Activated CD4-positive, alpha-beta memory T cell treated with anti-CD3 and anti-CD28 coated beads, Interleukin-2, amount 10 ng/mL, durations not matched to agents 7 days and 5 days (primary cell): ENCODE results near the gene VPS52. TPM values are rescaled to one million over a fixed set of nuclear protein-coding genes. Genes with fewer than 3 reads are reported as not detected.
A peak's percentile ranks its signal among the peaks of the same experiment; 100 is the strongest.
"Not testable (repeated sequence)": the region's sequence is repeated elsewhere in the genome, so short reads cannot be mapped to it uniquely, and the experiment has no call there.

ENCODE experiments used
- CTCF ChIA-PET: fragments of 350-600 bp; sonication (Branson Sonifier 250); formaldehyde crosslinking; loops from one replicate; lab custom pipeline; 2021; ENCODE audit warnings: antibody characterized with exemption, inconsistent platforms; lab: Charles Lee
- POLR2A ChIA-PET: fragments of 350-600 bp; sonication (Branson Sonifier 250); formaldehyde crosslinking; loops from one replicate; lab custom pipeline; 2021; ENCODE audit warnings: antibody characterized with exemption; lab: Charles Lee
- DNase-seq: peaks from one replicate; pipeline ENCODE4 v3.0.0-alpha.2; 2020
- H3K27ac Mint-ChIP-seq: one replicate; pipeline ENCODE4 v1.8.0; 2021; ENCODE audit warnings: mild to moderate bottlenecking, mixed read lengths
- H3K27me3 Mint-ChIP-seq: one replicate; pipeline ENCODE4 v1.8.0; 2021; ENCODE audit warnings: mixed read lengths
- H3K36me3 Mint-ChIP-seq: one replicate; pipeline ENCODE4 v1.8.0; 2021; ENCODE audit warnings: low read depth, mixed read lengths
- H3K4me1 Mint-ChIP-seq: one replicate; pipeline ENCODE4 v1.8.0; 2021; ENCODE audit warnings: mixed read lengths
- H3K4me3 Mint-ChIP-seq: one replicate; pipeline ENCODE4 v1.8.0; 2021; ENCODE audit warnings: mild to moderate bottlenecking, mixed read lengths
- H3K9me3 Mint-ChIP-seq: one replicate; pipeline ENCODE4 v1.8.0; 2021; ENCODE audit warnings: mixed read lengths
- total RNA-seq, 2 experiments: library from RNA; stranded (reverse); gene quantifications; one replicate each; pipeline ENCODE4 v1.2.3, GENCODE V29; 2021

The VPS52 gene
- total RNA-seq, 2 experiments from 2014 or later, result 53.1 to 59.7 TPM

DNA sequence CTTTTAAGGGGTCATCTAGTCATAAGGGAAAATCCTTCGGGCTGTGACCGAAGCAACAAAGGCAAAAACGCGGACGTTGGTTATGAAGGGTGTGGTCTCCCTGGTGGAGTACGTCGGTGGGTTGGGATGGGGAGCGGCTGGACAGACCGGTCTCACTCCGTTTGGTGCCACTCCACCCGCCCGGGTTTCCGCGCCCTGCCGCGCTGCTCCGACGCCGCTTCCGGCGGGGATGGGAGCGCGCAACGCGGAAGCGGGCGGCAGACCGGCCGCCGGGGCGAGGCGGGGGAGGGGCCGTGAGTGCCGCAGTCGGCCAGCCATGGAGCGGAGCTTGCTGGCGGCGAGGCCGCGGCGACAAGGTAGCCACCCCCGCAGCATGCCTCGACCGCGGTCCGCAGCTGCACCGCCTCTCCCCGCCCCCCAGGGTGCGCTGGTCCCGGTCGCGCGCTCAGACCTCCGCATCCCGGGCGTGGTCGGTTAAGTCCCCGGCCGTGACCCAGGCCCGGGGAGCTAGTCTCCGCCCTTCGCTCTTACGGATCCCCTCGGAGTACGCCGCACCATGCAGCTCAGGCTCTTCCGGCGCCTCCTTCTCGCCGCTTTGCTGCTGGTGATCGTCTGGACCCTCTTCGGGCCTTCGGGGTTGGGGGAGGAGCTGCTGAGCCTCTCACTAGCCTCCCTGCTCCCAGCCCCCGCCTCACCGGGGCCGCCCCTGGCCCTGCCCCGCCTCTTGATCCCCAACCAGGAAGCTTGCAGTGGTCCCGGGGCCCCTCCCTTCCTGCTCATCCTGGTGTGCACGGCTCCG lies 5.4 kb upstream of the VPS52 start, which contains the start of gene B3GALT4:
Gene B3GALT4 (plus strand): TSS at position 260 of the 799 bp plus-strand sequence. CDS start 297 bp downstream, at position 557.
- H3K4me1 Mint-ChIP-seq, result peaks cover 70% of the 10 kb centered on the region

DNA sequence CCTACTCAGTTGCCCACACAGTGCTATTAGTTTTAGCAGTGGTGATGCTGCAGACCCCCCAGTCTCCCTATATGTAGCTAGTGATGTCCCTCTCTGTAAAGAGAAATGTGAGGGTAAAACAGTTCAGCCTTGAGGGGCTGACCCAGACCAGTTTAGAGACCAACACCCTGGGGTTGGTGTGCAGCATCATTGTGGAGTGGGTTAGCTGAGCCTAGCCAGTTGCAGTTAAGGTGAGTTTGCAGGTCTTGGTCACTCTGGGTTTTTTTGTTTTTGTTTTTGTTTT lies 4.8 kb upstream of the VPS52 start:
- Mint-ChIP-seq H3K27ac (peak overlapping the region; percentile 98), H3K27me3 (no peaks in the 10 kb centered on the region), H3K36me3 (peaks cover 88% of the 10 kb centered on the region), H3K4me1 (peaks cover 70% of the 10 kb centered on the region), H3K4me3 (peak overlapping the region; percentile 92), H3K9me3 (no peaks in the 10 kb centered on the region)
- CTCF ChIA-PET, result interaction anchor here (0.6 to 2.7 kb wide), 13 partner anchors 13 to 247 kb away, joined by 3 to 21 read pairs (median 5); partner anchors contain the start of genes PFDN6, RGL2, WDR46 and ZBTB22
- POLR2A ChIA-PET, result interaction anchor here (0.6 to 7.2 kb wide), 12 partner anchors 13 to 435 kb away, joined by 3 to 234 read pairs (median 9); partner anchors contain the start of genes PFDN6, RGL2, RING1 and TAPBP
- DNase-seq, result no peak

More for the DNA sequence above, 5.4 kb upstream of the VPS52 start, which contains the start of gene B3GALT4:
- H3K4me3 Mint-ChIP-seq, result peak within 1 kb of the TSS; percentile 92
- CTCF ChIA-PET, result interaction anchor here (0.6 to 2.7 kb wide), 19 partner anchors 13 to 247 kb away, joined by 3 to 21 read pairs (median 4); partner anchors contain the start of genes KIFC1, PFDN6, RGL2 and WDR46
- H3K27me3 Mint-ChIP-seq, result no peaks in the 10 kb centered on the region
- POLR2A ChIA-PET, result interaction anchor here (0.8 to 7.2 kb wide), 15 partner anchors 10 to 434 kb away, joined by 3 to 234 read pairs (median 6); partner anchors contain the start of genes PFDN6, RGL2, RING1 and TAPBP
- DNase-seq, result peak; percentile 79
- H3K36me3 Mint-ChIP-seq, result peaks cover 84% of the 10 kb centered on the region
- peak within 1 kb of the TSS; percentile 98 for H3K27ac Mint-ChIP-seq
- H3K9me3 Mint-ChIP-seq, result no peaks in the 10 kb centered on the region

DNA sequence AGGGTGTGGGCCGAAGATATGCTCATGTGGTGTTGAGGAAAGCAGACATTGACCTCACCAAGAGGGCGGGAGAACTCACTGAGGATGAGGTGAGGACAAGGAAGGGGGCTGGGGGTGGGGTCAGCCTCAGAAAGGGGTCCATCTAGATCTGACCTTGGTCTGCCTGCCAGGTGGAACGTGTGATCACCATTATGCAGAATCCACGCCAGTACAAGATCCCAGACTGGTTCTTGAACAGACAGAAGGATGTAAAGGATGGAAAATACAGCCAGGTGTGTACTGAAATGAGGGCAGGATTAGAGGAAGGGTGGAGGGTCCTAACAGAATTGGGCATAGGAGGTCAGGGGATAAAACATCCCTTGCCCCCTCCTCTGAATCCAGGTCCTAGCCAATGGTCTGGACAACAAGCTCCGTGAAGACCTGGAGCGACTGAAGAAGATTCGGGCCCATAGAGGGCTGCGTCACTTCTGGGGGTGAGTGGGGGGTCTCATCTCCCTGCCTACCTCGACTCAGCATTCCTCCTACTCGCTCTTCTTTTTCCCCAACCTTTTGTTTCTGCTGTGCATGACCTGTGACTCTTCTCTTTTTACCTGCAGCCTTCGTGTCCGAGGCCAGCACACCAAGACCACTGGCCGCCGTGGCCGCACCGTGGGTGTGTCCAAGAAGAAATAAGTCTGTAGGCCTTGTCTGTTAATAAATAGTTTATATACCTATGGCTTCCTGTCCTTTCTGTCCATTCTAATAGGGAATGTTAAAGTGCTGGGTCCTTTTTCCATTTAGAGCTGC lies 4.3 kb upstream of the VPS52 start:
- H3K27me3 Mint-ChIP-seq, DNase-seq, H3K9me3 Mint-ChIP-seq: not testable (repeated sequence)
- peaks cover 67% of the 10 kb centered on the region for H3K4me1 Mint-ChIP-seq
- H3K36me3 Mint-ChIP-seq, result peaks cover 85% of the 10 kb centered on the region
- peak overlapping the region; percentile 98 for H3K27ac Mint-ChIP-seq
- H3K4me3 Mint-ChIP-seq, result peak overlapping the region; percentile 92
- ChIA-PET CTCF (interaction anchor here (0.6 to 2.7 kb wide), 7 partner anchors 23 to 248 kb away, joined by 3 to 21 read pairs (median 3); partner anchors contain the start of gene RGL2), POLR2A (interaction anchor here (0.6 to 7.2 kb wide), 13 partner anchors 11 to 435 kb away, joined by 3 to 234 read pairs (median 6); partner anchors contain the start of genes PFDN6, RGL2, RING1 and TAPBP)

DNA sequence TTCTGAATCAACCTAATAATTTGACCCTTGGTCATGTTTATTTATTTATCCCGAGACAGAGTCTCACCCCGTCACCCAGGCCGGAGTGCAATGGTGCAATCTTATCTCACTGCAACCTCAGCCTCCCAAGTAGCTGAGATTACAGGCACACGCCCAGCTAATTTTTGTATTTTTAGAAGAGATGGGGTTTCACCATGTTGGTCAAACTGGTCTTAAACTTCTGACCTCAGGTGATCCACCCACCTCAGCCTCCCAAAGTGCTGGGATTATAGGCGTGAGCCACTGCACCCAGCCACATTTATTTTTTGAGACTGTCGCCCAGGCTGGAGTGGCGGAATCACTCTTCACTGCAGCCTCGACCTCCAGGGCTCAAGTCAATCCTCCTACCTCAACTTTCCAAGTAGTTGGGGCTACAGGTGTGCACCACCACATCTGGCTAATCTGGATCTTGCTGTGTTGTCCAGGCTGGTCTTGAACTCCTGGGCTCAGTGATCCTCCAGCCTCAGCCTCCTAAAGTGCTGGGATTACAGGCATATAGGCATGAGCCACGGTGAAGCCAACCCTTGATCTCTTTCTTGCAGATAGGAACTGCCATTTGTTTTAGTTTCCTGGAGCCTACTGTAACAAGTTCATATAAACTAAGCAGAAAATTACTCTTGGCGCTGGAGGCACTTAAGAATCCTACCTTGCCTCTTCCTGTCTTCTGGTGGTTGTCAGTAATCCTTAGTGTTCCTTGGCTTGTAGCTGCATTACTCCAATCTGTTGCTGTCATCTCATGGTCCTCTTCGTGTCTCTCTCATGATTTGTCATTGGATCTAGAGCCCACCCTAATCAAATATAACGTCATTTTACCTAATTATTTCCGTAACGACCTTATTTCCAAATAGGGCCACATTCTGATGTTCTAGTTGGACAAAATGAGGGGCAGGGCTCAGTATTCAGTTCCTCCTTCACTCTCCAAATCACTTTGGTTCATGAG lies 2.5 kb upstream of the VPS52 start:
- CTCF ChIA-PET, result interaction anchor here (1.8 kb wide), 1 partner anchor 25 kb away, joined by 5 read pairs; the partner anchor contains the start of gene RGL2
- H3K4me1 Mint-ChIP-seq, result peaks cover 73% of the 10 kb centered on the region
- peak overlapping the region; percentile 99 for H3K27ac Mint-ChIP-seq
- H3K27me3 Mint-ChIP-seq, result no peaks in the 10 kb centered on the region
- no peaks in the 10 kb centered on the region for H3K9me3 Mint-ChIP-seq
- H3K36me3 Mint-ChIP-seq, result peaks cover 83% of the 10 kb centered on the region
- DNase-seq, result no peak
- peak overlapping the region; percentile 92 for H3K4me3 Mint-ChIP-seq
- POLR2A ChIA-PET, result interaction anchor here (0.6 to 2.0 kb wide), 5 partner anchors 13 to 302 kb away, joined by 3 to 7 read pairs (median 3); partner anchors contain the start of genes CUTA, PFDN6 and WDR46

DNA sequence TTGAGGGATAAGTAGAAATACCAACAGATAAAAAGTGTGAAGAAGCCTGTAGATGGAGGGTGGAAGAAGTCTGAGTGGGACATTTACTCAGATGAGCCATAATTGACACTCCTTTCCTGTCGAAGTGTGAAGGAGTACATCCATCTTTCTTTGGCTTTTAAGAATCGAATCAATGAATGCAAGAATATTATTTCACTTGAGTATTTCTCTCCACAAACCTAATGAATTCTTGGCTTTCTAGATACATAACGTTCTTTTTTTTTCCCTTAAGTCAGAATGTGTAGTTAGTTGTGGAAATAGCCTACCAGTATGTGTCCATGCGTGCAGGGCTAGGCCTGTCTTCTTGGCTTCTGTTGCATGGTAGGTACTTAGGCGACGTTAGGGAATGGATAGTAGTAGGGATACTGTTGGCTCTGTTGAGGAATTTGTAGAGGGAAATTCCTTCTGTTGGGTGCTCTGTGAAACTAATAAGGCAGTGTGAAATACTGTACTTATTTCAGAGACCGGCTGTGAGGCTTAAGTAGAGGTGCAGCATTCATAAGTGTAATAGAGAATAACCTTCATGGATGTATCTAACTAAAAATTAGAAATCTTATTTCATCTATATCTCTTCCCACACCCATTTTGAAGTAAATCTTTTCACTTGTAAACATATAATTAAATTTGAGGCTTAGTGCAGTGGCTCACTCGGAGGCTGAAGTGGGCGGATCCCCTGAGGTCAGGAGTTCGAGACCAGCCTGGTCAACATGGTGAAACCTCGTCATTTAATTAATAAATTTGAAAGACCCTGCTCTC lies 1.6 kb upstream of the VPS52 start:
- DNase-seq, result no peak
- Mint-ChIP-seq H3K36me3 (peaks cover 84% of the 10 kb centered on the region), H3K4me1 (peaks cover 69% of the 10 kb centered on the region), H3K27ac (peak overlapping the region; percentile 99), H3K9me3 (no peaks in the 10 kb centered on the region), H3K27me3 (no peaks in the 10 kb centered on the region), H3K4me3 (peak overlapping the region; percentile 92)
- ChIA-PET POLR2A (interaction anchor here (0.6 to 4.2 kb wide), 13 partner anchors 8 to 429 kb away, joined by 3 to 76 read pairs (median 14); partner anchors contain the start of genes BAK1, CUTA, PFDN6 and PSMB8), CTCF (interaction anchor here (1.9 kb wide), 1 partner anchor 26 kb away, joined by 10 read pairs; no protein-coding TSS in a partner anchor)

DNA sequence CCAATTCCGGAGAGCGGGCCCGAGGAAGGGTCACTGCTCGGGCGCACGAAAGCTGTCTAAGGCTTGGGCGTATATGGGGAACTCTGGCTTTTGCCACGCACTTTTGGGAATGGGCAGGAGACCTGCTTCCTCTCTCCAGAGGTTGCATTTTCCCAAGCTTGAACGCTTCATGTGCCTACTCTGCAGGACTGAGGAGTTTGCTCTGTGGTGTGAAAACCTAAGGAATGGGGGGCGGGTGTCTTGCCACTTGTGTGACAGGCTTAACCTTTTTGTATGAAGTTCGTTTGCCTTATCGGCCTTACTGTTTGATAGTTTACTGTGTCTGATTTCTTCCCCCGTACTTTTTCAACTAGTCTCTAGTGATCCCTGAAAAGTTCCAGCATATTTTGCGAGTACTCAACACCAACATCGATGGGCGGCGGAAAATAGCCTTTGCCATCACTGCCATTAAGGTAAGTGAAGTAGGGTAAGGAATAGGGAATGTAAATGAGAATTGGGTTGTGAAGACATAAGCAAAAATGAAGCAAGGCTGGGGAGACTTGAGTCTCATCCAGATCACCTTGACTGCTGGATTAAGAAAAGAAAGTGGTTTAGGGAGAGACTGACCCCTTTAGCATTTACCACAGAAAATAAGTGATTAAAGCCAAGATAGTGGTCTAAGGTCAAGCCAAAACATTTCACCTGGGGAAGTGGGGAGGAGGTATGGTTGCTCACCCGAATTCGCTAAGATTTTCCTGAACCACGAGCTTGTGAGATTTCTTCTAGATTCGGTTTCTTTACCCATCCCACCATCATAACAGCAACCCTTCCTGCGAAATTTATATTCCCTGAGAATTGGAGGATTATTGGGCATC lies 826 bp upstream of the VPS52 start:
- peaks cover 65% of the 10 kb centered on the region for H3K4me1 Mint-ChIP-seq
- peaks cover 84% of the 10 kb centered on the region for H3K36me3 Mint-ChIP-seq

DNA sequence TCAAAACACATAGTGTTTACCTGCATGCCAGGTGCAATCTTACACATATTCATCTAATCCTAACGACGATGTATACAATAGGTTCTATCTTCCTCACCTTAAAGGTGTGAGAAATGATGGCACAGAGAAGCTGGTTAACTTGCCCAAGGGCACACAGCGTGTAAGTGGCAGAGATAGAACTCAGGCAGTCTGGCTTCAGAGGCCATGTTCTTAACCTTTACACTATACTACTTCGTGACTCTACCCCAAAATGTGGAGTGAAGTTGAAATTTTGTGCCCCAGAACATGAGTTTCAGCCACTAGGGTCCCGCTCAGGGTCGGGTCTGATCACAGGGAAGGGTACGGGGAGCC lies 584 bp downstream of the VPS52 start:
- peak overlapping the region; percentile 92 for H3K4me3 Mint-ChIP-seq

More for the DNA sequence above, 826 bp upstream of the VPS52 start:
- Mint-ChIP-seq H3K27ac (peak overlapping the region; percentile 99), H3K4me3 (peak overlapping the region; percentile 92), H3K9me3 (no peaks in the 10 kb centered on the region), H3K27me3 (no peaks in the 10 kb centered on the region)
- ChIA-PET CTCF (interaction anchor here (1.3 to 2.2 kb wide), 7 partner anchors 17 to 301 kb away, joined by 3 to 27 read pairs (median 6); partner anchors contain the start of genes HSD17B8, PFDN6, RING1 and WDR46), POLR2A (interaction anchor here (0.7 to 4.2 kb wide), 32 partner anchors 9 to 1082 kb away, joined by 3 to 76 read pairs (median 6); partner anchors contain the start of genes BAK1, BRD2, CUTA and PFDN6)
- DNase-seq, result no peak

DNA sequence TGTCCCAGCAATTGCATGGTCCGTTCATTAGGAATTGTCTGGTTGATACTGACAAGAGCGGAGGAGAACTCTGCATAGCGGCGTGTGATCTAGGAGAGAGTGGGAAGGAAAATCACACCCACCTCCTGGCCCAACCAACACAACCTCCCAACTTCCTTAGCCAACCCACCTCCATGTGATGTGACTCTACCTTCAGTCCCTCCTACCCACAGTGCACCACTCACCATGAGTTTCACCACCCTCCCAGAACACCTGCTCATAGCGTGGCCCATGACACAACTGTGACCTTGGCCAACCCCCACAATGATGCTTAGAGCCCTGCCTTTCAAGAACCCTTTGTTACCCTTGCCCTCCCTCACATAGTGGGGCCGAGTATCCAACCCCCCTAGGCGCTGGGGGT lies 7.7 kb downstream of the VPS52 start:
- Mint-ChIP-seq H3K27ac (no peak overlapping the region), H3K9me3 (no peaks in the 10 kb centered on the region), H3K27me3 (no peaks in the 10 kb centered on the region), H3K4me1 (peaks cover 11% of the 10 kb centered on the region), H3K4me3 (no peak overlapping the region), H3K36me3 (peaks cover 82% of the 10 kb centered on the region)
- DNase-seq, result no peak
- POLR2A ChIA-PET, result interaction anchor here (0.6 to 1.6 kb wide), 3 partner anchors 8 to 35 kb away, joined by 3 to 7 read pairs (median 3); partner anchors contain the start of genes B3GALT4, RPS18 and VPS52
- CTCF ChIA-PET, result no interaction called here

More for the DNA sequence above, 584 bp downstream of the VPS52 start:
- CTCF ChIA-PET, result interaction anchor here (0.8 to 2.2 kb wide), 10 partner anchors 11 to 440 kb away, joined by 3 to 27 read pairs (median 4); partner anchors contain the start of genes HSD17B8, PFDN6, RING1 and UQCC2
- no peaks in the 10 kb centered on the region for H3K27me3 Mint-ChIP-seq
- DNase-seq, result no peak
- POLR2A ChIA-PET, result interaction anchor here (0.7 to 4.2 kb wide), 37 partner anchors 8 to 1312 kb away, joined by 3 to 76 read pairs (median 5); partner anchors contain the start of genes BRD2, CUTA, NELFE and PFDN6
- peaks cover 86% of the 10 kb centered on the region for H3K36me3 Mint-ChIP-seq
- H3K4me1 Mint-ChIP-seq, result peaks cover 58% of the 10 kb centered on the region
- H3K9me3 Mint-ChIP-seq, result no peaks in the 10 kb centered on the region
- peak overlapping the region; percentile 99 for H3K27ac Mint-ChIP-seq

DNA sequence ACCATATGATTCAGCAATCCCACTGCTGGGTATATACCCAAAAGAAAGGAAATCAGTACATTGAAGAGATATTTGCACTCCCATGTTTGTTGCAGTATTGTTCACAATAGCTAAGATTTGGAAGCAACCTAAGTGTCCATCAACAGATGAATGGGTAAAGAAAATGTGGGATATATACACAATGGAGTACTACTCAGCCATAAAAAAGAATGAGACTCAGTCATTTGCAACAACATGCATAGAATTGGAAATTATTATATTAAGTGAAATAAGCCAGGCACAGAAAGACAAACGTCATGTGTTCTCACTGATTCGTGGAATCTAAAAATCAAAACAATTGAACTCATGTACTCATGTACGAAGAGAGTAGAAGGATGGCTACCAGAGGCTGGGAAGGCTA lies 9.2 kb downstream of the VPS52 start:
- CTCF ChIA-PET, result interaction anchor here (2.8 kb wide), 1 partner anchor 13 kb away, joined by 13 read pairs; no protein-coding TSS in a partner anchor
- H3K9me3 Mint-ChIP-seq, H3K27me3 Mint-ChIP-seq, POLR2A ChIA-PET, H3K4me3 Mint-ChIP-seq, H3K4me1 Mint-ChIP-seq, DNase-seq, H3K27ac Mint-ChIP-seq: not testable (repeated sequence)
- H3K36me3 Mint-ChIP-seq, result peaks cover 76% of the 10 kb centered on the region

DNA sequence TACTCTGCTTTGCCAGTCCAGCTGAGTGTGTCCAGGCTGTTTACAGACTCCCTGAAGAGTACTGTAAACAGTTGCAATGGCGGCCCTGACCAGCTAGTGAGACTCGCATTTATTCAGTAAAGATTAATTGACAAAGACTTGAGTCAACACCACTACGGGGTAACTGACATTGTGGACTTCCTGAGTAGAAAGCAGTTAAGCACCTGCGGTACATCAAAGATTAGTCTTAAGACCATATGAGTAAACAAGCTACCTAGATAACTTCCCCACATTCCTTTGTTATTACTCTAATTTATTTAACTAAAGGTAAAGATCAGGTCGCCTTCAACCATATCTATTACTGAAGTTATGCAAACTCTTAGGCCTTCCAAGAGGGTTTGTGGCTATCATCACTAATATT lies 12.6 kb downstream of the VPS52 start:
- CTCF ChIA-PET, result interaction anchor here (1.5 kb wide), 1 partner anchor 27 kb away, joined by 3 read pairs; no protein-coding TSS in a partner anchor
- H3K4me1 Mint-ChIP-seq, result peaks cover 4% of the 10 kb centered on the region
- no peak for DNase-seq
- no peaks in the 10 kb centered on the region for H3K27me3 Mint-ChIP-seq
- H3K36me3 Mint-ChIP-seq, result peaks cover 56% of the 10 kb centered on the region
- POLR2A ChIA-PET, result interaction anchor here (0.8 kb wide), 1 partner anchor 13 kb away, joined by 4 read pairs; the partner anchor contains the start of genes RPS18 and VPS52
- no peak overlapping the region for H3K4me3 Mint-ChIP-seq
- no peaks in the 10 kb centered on the region for H3K9me3 Mint-ChIP-seq
- H3K27ac Mint-ChIP-seq, result no peak overlapping the region
